H9 (cell line): Measurements from ENCODE around the gene PRKCA. TPM values are rescaled to one million over a fixed set of nuclear protein-coding genes. Genes with fewer than 3 reads are reported as not detected.

Experiments
- DNase-seq: peaks from one replicate; pipeline ENCODE4 v3.0.0-alpha.2; 2017
- H2AFZ ChIP-seq: one replicate; pipeline ENCODE4 v1.6.1; 2013; ENCODE audit warnings: mild to moderate bottlenecking, low read length, control low read depth, moderate library complexity
- H2AK5ac ChIP-seq: 2 replicates; pipeline ENCODE4 v1.6.1; 2013; ENCODE audit warnings: low read length, control low read depth, mixed read lengths; ENCODE audit not compliant: insufficient read length
- H2BK120ac ChIP-seq: one replicate; pipeline ENCODE4 v1.6.1; 2013; ENCODE audit warnings: low read depth, mild to moderate bottlenecking, low read length, control low read depth, inconsistent platforms; ENCODE audit not compliant: poor library complexity, severe bottlenecking
- H2BK12ac ChIP-seq: 2 replicates; pipeline ENCODE4 v1.6.1; 2013; ENCODE audit warnings: low read length, control low read depth, mixed read lengths, low read depth; ENCODE audit not compliant: insufficient read length
- H2BK15ac ChIP-seq: 2 replicates; pipeline ENCODE4 v1.6.1; 2013; ENCODE audit warnings: low read depth, low read length, control low read depth
- H2BK20ac ChIP-seq: one replicate; pipeline ENCODE4 v1.6.1; 2013; ENCODE audit warnings: low read depth, mild to moderate bottlenecking, low read length, control low read depth, inconsistent platforms; ENCODE audit not compliant: poor library complexity, severe bottlenecking
- H2BK5ac ChIP-seq: 2 replicates; pipeline ENCODE4 v1.6.1; 2013; ENCODE audit warnings: low read length, control low read depth, mixed read lengths; ENCODE audit not compliant: insufficient read length
- H3K14ac ChIP-seq: 2 replicates; pipeline ENCODE4 v1.6.1; 2013; ENCODE audit warnings: low read length, control low read depth; ENCODE audit not compliant: insufficient read depth
- H3K18ac ChIP-seq: 2 replicates; pipeline ENCODE4 v1.6.1; 2013; ENCODE audit warnings: low read depth, mild to moderate bottlenecking, mixed read lengths, low read length, control low read depth; ENCODE audit not compliant: insufficient read length
- H3K23ac ChIP-seq: 2 replicates; pipeline ENCODE4 v1.6.1; 2013; ENCODE audit warnings: low read length, control low read depth, mixed read lengths, low read depth; ENCODE audit not compliant: insufficient read length
- H3K23me2 ChIP-seq: 2 replicates; pipeline ENCODE4 v1.6.1; 2013; ENCODE audit warnings: low read depth, mild to moderate bottlenecking, mixed read lengths, low read length, control low read depth; ENCODE audit not compliant: insufficient read length, poor library complexity, severe bottlenecking
- H3K27ac ChIP-seq: 2 replicates; pipeline ENCODE4 v1.5.1; 2013; ENCODE audit warnings: low read length, control low read depth, mixed read lengths, low read depth; ENCODE audit not compliant: insufficient read length
- H3K27me3 ChIP-seq: 2 replicates; pipeline ENCODE4 v1.6.1; 2013; ENCODE audit warnings: low read length, control low read depth, inconsistent platforms; ENCODE audit not compliant: insufficient read depth
- H3K4ac ChIP-seq: 2 replicates; pipeline ENCODE4 v1.6.1; 2013; ENCODE audit warnings: low read depth, mild to moderate bottlenecking, control low read depth, inconsistent platforms, low read length, moderate library complexity
- H3K4me1 ChIP-seq: 2 replicates; pipeline ENCODE4 v1.6.1; 2013; ENCODE audit warnings: low read length, control low read depth, inconsistent platforms; ENCODE audit not compliant: insufficient read depth
- H3K4me2 ChIP-seq: 2 replicates; pipeline ENCODE4 v1.6.1; 2013; ENCODE audit warnings: low read length, control low read depth, mixed read lengths; ENCODE audit not compliant: insufficient read length, insufficient read depth
- H3K56ac ChIP-seq: 2 replicates; pipeline ENCODE4 v1.6.1; 2013; ENCODE audit warnings: low read depth, mild to moderate bottlenecking, mixed read lengths, low read length, control low read depth; ENCODE audit not compliant: insufficient read length
- H3K79me1 ChIP-seq: 2 replicates; pipeline ENCODE4 v1.6.1; 2013; ENCODE audit warnings: low read depth, mild to moderate bottlenecking, moderate library complexity, low read length, control low read depth, inconsistent platforms; ENCODE audit not compliant: insufficient read depth, poor library complexity, severe bottlenecking
- H3K79me2 ChIP-seq: 2 replicates; pipeline ENCODE4 v1.6.1; 2013; ENCODE audit warnings: low read length, control low read depth, inconsistent platforms; ENCODE audit not compliant: insufficient read depth
- H3K9ac ChIP-seq: 2 replicates; pipeline ENCODE4 v1.6.1; 2013; ENCODE audit warnings: low read length, control low read depth, mixed read lengths; ENCODE audit not compliant: insufficient read length; ENCODE audit errors: extremely low read depth
- H3K9me3 ChIP-seq: one replicate; pipeline ENCODE4 v1.6.1; 2013; ENCODE audit warnings: low read depth, low read length, inconsistent platforms; ENCODE audit not compliant: control insufficient read depth
- H3T11ph ChIP-seq: one replicate; pipeline ENCODE4 v1.6.1; 2013; ENCODE audit warnings: mild to moderate bottlenecking, low read length, control low read depth, inconsistent platforms
- H4K20me1 ChIP-seq: one replicate; pipeline ENCODE4 v1.6.1; 2013; ENCODE audit not compliant: control insufficient read depth, insufficient read length, insufficient read depth
- H4K5ac ChIP-seq: 2 replicates; pipeline ENCODE4 v1.6.1; 2013; ENCODE audit warnings: low read depth, mild to moderate bottlenecking, mixed read lengths, low read length, control low read depth; ENCODE audit not compliant: insufficient read length
- H4K8ac ChIP-seq: replicated peaks from 2 replicates; pipeline ENCODE4 v1.6.1; 2013; ENCODE audit warnings: low read length, control low read depth, mixed read lengths, low read depth; ENCODE audit not compliant: insufficient read length
- H4K91ac ChIP-seq: 2 replicates; pipeline ENCODE4 v1.6.1; 2013; ENCODE audit warnings: low read depth, mild to moderate bottlenecking, moderate library complexity, mixed read lengths, low read length, control low read depth; ENCODE audit not compliant: insufficient read length
- H3K27ac Mint-ChIP-seq, 3 experiments: 2 replicates in 2 of 3; 3 replicates in 1 of 3; pipeline ENCODE4 v1.8.0; 2020 to 2021; ENCODE audit warnings: mixed read lengths in 3 of 3, mild to moderate bottlenecking in 1 of 3, moderate library complexity in 1 of 3
- H3K27me3 Mint-ChIP-seq: 2 replicates; pipeline ENCODE4 v1.8.0; 2021; ENCODE audit warnings: low read depth, mild to moderate bottlenecking, moderate library complexity, mixed read lengths
- H3K36me3 Mint-ChIP-seq, 3 experiments: 2 replicates in 2 of 3; 3 replicates in 1 of 3; pipeline ENCODE4 v1.8.0; 2020 to 2021; ENCODE audit warnings: low read depth in 3 of 3, mixed read lengths in 3 of 3; ENCODE audit not compliant: insufficient read depth in 1 of 3
- H3K4me1 Mint-ChIP-seq, 2 experiments: 2 replicates each; pipeline ENCODE4 v1.8.0; 2020; ENCODE audit warnings: mixed read lengths in 2 of 2
- H3K4me3 Mint-ChIP-seq, 2 experiments: 2 replicates in 1 of 2; 3 replicates in 1 of 2; pipeline ENCODE4 v1.8.0; 2020 to 2021; ENCODE audit warnings: mild to moderate bottlenecking in 2 of 2, mixed read lengths in 2 of 2, moderate library complexity in 1 of 2
- H3K9me3 Mint-ChIP-seq, 2 experiments: 2 replicates in 1 of 2; 3 replicates in 1 of 2; pipeline ENCODE4 v1.8.0; 2020; ENCODE audit warnings: mild to moderate bottlenecking in 2 of 2, mixed read lengths in 2 of 2, moderate library complexity in 1 of 2
- WGBS: extraction: QIAGEN DNeasy Blood & Tissue Kit; methylation state at CpG from one replicate; pipeline ENCODE4 v1.1.7; 2013; ENCODE audit warnings: missing lambda C conversion rate, low lambda C conversion rate, mixed read lengths; ENCODE audit not compliant: insufficient read length; ENCODE audit errors: extremely low coverage; 5-methylcytosine and 5-hydroxymethylcytosine counted together
- total RNA-seq: library from RNA; stranded (reverse); gene quantifications from 2 replicates; pipeline ENCODE4 v1.2.1, GENCODE V29; 2021
- TF ChIP-seq, protein P1 (sequence below): fragments of 200-600 bp; sonication (generic); conservative IDR thresholded peaks from 3 replicates; pipeline ENCODE4 v1.8.0; 2021; ENCODE audit warnings: antibody characterized with exemption, mild to moderate bottlenecking

PRKCA gene
- total RNA-seq, 1 experiment from 2014 or later, result 10.5 TPM

GRCh38 chr17:66717641-66718058 is 415.2 kb downstream of the PRKCA start:
- Histone ChIP-seq H3K18ac (no peak overlapping the region), H2AFZ (no peak overlapping the region), H3K4me2 (no peak overlapping the region), H4K91ac (no peak overlapping the region), H3K23ac (no peak overlapping the region), H3K79me2 (no peaks in the 10 kb centered on the region), H2BK15ac (no peak overlapping the region), H3K9ac (no peak overlapping the region), H3K56ac (no peak overlapping the region), H3K27me3 (no peaks in the 10 kb centered on the region), H4K20me1 (no peaks in the 10 kb centered on the region), H4K5ac (no peak overlapping the region), H3K4ac (no peak overlapping the region), H3K23me2 (no peaks in the 10 kb centered on the region), H3K79me1 (no peaks in the 10 kb centered on the region), H2BK120ac (no peak overlapping the region), H3K27ac (no peak overlapping the region), H2BK12ac (no peak overlapping the region), H2AK5ac (no peak overlapping the region), H3T11ph (no peak overlapping the region), H4K8ac (no peak overlapping the region), H3K4me1 (peaks cover 4% of the 10 kb centered on the region), H2BK20ac (no peak overlapping the region), H3K14ac (peak overlapping the region; percentile 46; the same call in 1 of the 2 replicates), H3K9me3 (no peaks in the 10 kb centered on the region), H2BK5ac (no peak overlapping the region)
- H3K4me1 Mint-ChIP-seq, result peaks cover 56 to 62% of the 10 kb centered on the region in 2 experiments
- no CpG with 5 or more reads among the region's 9 CpGs for WGBS
- TF ChIP-seq, protein P1, sequence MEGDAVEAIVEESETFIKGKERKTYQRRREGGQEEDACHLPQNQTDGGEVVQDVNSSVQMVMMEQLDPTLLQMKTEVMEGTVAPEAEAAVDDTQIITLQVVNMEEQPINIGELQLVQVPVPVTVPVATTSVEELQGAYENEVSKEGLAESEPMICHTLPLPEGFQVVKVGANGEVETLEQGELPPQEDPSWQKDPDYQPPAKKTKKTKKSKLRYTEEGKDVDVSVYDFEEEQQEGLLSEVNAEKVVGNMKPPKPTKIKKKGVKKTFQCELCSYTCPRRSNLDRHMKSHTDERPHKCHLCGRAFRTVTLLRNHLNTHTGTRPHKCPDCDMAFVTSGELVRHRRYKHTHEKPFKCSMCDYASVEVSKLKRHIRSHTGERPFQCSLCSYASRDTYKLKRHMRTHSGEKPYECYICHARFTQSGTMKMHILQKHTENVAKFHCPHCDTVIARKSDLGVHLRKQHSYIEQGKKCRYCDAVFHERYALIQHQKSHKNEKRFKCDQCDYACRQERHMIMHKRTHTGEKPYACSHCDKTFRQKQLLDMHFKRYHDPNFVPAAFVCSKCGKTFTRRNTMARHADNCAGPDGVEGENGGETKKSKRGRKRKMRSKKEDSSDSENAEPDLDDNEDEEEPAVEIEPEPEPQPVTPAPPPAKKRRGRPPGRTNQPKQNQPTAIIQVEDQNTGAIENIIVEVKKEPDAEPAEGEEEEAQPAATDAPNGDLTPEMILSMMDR, result no peak
- no peaks in the 10 kb centered on the region for H3K9me3 Mint-ChIP-seq
- peak overlapping the region in 1 of 3 experiments; percentile 23; a peak in 1 of 7 replicates for H3K27ac Mint-ChIP-seq
- DNase-seq, result peak; percentile 48
- H3K27me3 Mint-ChIP-seq, result peaks cover 2% of the 10 kb centered on the region; the same call in 1 of the 2 replicates
- H3K36me3 Mint-ChIP-seq, result no peaks in the 10 kb centered on the region; a peak in 1 of 7 replicates
- H3K4me3 Mint-ChIP-seq, result no peak overlapping the region
